HG03066 (cell line): ENCODE data around the gene ZNF213.

Experiments used
- ATAC-seq: cut with Tn5 transposase; IDR thresholded peaks from one replicate; pipeline ENCODE4 v1.9.1; 2021; ENCODE audit warnings: low read depth; ENCODE audit not compliant: unreplicated experiment

ZNF213 gene

DNA sequence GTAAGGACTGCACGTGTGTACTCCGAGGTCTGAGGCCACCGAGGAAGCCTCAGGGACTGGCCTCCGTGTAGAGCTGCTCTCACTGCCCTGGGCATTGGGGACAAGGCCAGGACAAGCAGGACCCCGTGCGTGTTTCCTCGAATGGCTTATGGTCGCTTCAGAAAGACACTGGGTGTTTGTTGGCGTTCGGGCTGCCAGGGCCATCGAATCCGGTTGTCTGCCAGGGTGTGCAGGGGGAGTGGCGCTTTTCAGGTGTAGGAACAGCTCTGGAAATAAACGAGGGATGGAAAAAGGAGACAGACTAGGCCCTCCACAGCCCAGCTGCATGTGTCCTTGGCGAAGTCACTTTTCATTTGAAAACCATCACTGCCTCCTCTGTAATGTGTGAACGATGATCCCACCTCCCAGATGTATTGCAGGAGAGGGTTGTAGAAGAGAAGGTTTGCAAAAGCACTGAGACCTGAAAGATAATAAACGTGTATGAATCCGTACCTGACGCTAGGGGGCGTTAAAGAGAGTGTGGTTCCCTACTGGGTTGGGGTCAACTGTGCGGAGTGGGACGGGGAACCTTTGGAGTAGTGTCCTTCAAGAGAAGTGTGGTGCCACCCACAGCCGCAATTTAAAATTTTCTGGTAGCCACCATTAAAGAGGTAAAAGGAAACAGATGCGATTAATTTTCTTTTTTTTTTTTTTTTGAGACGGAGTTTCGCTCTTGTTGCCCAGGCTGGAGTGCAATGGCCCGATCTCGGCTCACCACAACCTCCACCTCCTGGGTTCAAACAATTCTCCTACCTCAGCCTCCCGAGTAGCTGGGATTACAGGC lies 33.6 kb upstream of the ZNF213 start:
- no peak for ATAC-seq

- ATAC-seq = no peak
These were observed 32.9 kb upstream of the ZNF213 start for GRCh38 chr16:3101841-3102470.

- peak; percentile 77 for ATAC-seq
These were observed 28.5 kb upstream of the ZNF213 start for GRCh38 chr16:3106205-3106928.

GRCh38 chr16:3112058-3112880 lies 22.6 kb upstream of the ZNF213 start, which contains the start of gene ZNF205:
ZNF205 (plus strand) TSS chr16:3112586; CDS start chr16:3113431, 845 bp downstream.
- no peak for ATAC-seq

DNA sequence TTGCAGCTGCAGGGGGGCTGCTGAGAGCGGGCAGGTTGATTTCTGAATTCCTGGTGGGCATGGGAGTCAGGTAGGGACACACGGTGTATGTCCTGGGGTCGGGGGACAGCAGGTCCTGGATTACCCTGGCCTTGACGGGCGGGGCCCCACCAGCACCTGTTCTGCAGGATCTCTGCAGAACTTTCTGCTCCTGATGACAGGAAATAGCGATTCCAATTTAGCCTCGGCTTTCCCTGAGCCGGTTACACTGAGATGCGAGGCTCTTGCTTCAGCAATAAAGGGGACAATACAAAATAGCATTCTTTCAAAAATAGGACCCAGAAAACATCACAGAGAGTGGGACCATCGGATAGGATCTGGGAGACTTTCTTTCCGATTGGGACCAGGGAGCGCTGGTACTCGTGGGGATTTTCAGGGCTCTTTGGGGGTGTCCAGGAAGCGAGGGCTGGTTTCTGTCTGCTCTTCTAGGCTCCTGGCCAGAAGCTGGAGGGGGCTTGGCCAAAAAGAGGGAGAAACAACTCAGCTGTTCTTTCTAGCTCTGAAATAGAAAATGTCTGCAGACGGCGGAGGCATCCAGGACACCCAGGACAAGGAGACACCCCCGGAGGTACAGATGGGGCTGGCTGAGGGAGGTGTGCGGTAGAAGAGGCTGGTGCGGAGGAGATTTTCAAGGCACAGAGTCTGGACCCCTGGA lies 21.8 kb upstream of the ZNF213 start:
- ATAC-seq = no peak

GRCh38 chr16:3113765-3114479 lies 20.9 kb upstream of the ZNF213 start:
- ATAC-seq = no peak

DNA sequence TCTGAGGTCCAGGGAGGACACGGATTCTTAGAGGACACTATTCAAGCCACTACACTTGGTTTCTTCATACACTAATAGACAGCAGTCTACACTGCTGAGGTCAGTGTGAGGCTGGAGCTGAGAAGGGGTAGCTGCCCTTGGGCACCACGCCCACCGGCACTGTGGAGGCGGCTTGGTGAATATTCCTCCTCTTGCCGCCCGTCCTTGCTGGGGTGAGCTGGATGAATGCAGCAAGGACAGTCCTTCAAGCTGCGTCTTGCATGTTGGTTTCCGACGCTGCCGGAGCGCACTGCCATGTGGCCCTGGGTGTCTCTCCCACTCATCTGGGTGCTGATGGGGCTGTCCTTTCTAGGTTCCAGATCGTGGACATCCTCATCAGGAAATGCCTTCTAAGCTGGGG lies 19.8 kb upstream of the ZNF213 start:
- ATAC-seq = no peak

DNA sequence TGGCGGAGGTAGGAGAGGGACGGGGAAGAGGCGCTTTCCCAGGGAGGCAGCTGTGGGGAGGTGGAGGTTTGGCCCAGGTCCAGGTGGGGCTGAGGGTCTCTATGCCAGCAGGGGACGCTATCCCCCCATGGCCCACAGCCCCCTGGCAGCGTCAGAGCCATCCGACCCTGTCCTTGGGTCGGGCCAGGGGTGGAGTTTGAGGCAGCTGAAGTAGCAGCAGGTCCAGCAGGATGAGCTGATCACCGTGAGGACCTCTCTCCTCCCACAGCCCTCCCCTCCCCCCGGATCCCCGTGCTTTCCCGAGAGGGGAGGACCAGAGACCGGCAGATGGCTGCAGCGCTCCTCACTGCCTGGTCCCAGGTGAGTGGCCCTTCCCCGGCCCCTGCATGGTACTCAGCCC lies 19.3 kb upstream of the ZNF213 start:
- no peak for ATAC-seq

DNA sequence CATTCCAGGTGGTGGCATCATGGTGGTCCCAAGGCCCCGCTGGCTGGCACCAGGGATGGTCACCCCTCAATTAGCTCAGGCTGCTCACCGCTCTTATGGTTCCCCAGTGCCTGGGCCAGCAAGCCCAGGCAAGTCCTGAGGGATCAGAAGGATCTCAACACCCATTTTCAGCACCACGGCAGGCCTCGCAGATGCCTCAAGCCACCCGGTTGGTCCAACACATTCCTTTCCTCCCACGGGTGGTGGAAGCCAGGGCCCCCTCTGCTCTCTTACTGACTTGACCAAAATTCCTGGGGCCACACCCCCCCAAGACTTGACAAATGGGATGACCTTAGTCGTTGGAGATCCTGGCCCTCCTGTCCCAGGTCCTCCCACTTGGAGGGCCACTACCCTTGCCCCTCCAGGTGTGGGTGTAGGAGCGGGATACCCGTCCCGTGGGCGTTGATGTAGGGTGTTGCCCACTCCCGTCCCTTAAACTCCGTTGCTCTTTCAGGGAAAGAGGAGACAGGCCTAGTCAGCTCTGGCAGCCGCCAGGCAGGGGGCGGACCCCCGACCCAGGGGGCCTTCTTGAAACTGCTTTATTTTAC lies 16.5 kb upstream of the ZNF213 start:
- no peak for ATAC-seq

DNA sequence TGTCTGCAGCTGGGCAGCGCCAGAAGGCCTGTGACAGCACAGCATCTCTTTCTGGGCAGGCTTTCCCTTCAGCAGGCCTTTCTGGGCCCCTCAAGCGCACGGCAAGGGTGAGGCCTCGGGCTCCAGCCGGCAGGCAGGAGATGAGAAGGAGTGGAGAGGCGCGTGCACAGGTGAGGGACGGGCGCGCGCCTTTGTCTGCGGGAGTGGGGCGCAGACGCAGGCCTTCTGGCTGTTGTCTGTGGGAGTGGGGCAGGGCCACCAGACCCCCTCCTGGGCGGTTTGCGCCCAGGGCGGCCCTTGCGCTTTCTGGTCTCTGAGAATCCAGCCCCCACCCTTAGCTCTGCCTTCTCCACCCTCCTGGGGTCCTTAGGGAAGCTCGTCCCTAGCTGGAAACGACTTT lies 16.0 kb upstream of the ZNF213 start:
- ATAC-seq = no peak

DNA sequence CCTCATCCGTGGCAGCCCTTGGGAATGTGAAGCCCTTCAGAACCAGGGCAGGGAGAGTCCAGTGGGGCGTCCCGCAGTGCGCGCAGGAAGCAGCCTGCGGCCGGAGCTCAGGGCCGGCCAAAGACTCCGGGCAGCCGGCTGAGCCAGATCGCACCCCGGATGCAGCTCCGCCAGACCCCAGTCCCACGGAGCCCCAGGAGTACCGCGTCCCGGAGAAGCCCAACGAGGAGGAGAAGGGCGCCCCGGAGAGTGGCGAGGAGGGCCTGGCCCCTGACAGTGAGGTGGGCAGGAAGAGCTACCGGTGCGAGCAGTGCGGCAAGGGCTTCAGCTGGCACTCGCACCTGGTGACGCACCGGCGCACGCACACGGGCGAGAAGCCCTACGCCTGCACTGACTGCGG lies 15.5 kb upstream of the ZNF213 start:
- no peak for ATAC-seq

GRCh38 chr16:3119701-3120408 lies 15.0 kb upstream of the ZNF213 start:
- no peak for ATAC-seq

DNA sequence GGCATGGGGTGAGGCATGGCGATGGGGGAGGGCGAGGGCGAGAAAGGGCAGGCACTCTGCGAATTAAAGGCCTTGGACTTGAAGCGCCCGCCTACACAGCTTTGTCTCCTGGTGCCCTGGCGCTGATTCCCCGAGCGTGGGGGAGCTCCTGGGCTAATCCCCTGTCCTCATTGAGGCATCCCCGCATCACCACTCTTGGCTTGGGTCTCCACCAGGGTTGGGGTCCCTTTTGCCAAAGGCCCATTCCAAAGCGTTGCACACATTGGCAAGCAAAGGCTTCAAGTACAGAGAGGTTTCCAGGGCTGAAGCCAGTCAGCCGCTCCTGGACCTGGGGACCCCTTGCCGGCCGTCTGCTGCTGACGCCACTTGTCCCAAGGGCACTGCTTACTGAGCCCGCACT lies 14.4 kb upstream of the ZNF213 start:
- ATAC-seq = no peak

DNA sequence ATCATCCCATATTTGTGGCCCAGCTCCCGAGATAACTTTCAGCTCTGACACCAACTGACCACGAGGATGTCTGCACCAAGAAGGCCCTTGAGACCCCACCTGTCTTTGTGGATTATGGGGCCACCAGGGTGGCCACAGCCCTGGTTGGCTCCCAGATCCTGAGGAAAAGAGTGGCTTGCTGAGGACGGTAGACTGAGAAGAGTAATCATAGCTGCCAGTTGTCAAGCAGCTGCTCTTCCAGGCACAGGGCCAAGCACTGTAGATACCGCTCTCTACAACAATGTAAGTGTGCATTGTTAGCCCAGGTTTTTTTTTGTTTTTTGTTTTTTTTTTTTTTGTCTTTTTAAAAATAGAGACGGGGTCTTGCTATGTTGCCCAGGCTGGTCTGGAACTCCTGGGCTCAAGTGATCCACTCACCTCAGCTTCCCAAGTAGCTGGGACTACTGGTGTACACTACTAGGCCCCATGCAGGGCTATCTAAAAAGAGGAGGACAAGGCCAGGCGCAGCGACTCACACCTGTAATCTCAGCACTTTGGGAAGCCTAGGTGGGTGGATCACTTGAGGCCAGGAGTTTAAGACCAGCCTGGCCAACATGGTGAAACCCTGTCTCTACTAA lies 12.9 kb upstream of the ZNF213 start:
- no peak for ATAC-seq

GRCh38 chr16:3122926-3123570 lies 11.8 kb upstream of the ZNF213 start:
- ATAC-seq = no peak

GRCh38 chr16:3123986-3124886 lies 10.6 kb upstream of the ZNF213 start:
- peak; percentile 84 for ATAC-seq
